ENCODE data around the gene LARP1. TPM values are rescaled to one million over a fixed set of nuclear protein-coding genes. Genes with fewer than 3 reads are reported as not detected.
A peak's percentile ranks its signal among the peaks of the same experiment; 100 is the strongest.

Gene LARP1
- polyA plus RNA-seq, 1 donor (not counting 4 experiments of a cell fraction or from before 2014, with no cell fraction given), result 65.6 TPM

- H3K9me3 ChIP-seq (ENCODE audit: control insufficient read depth, low read depth, low read length), result no peaks in the 10 kb centered on the region
- no peak overlapping the region for H3K27ac ChIP-seq (ENCODE audit: control insufficient read depth, insufficient read depth, low read length)
- no peak overlapping the region for H3K4me3 ChIP-seq (ENCODE audit: control insufficient read depth in 2 of 3, extremely low read depth in 1 of 3, insufficient read depth in 2 of 3, low read depth in 1 of 3, low read length in 3 of 3)
- H3K9me1 ChIP-seq (ENCODE audit: control insufficient read depth, extremely low read depth, insufficient read depth, low read length), result no peaks in the 10 kb centered on the region
- H3K4me2 ChIP-seq (ENCODE audit: control insufficient read depth, extremely low read depth, insufficient read depth, low read depth, low read length), result peak overlapping the region; percentile 100
- TF ChIP-seq, protein P1, sequence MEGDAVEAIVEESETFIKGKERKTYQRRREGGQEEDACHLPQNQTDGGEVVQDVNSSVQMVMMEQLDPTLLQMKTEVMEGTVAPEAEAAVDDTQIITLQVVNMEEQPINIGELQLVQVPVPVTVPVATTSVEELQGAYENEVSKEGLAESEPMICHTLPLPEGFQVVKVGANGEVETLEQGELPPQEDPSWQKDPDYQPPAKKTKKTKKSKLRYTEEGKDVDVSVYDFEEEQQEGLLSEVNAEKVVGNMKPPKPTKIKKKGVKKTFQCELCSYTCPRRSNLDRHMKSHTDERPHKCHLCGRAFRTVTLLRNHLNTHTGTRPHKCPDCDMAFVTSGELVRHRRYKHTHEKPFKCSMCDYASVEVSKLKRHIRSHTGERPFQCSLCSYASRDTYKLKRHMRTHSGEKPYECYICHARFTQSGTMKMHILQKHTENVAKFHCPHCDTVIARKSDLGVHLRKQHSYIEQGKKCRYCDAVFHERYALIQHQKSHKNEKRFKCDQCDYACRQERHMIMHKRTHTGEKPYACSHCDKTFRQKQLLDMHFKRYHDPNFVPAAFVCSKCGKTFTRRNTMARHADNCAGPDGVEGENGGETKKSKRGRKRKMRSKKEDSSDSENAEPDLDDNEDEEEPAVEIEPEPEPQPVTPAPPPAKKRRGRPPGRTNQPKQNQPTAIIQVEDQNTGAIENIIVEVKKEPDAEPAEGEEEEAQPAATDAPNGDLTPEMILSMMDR (optimal IDR thresholded peaks at IDR 0.05 in 1 of 3, IDR thresholded peaks at IDR 0.05 in 1 of 3, conservative IDR thresholded peaks at IDR 0.05 in 1 of 3; ENCODE audit: extremely low read depth in 1 of 3, insufficient read depth in 2 of 3, low read length in 3 of 3), result no peak
- TF ChIP-seq EZH2 (IDR thresholded peaks at IDR 0.05; ENCODE audit: low read length), result no peak
- FAIRE-seq (no peak), DNase-seq (ENCODE audit: low read depth, low spot score) (no peak)
- dilution Hi-C loops (cut with MboI; ENCODE audit: extremely low pct_ligation_motif_present, low sequenced_read_pairs), result no loop called here
- H3K27me3 ChIP-seq (ENCODE audit: control insufficient read depth, extremely low read depth, insufficient read depth, low read length), result no peaks in the 10 kb centered on the region
- H3K36me3 ChIP-seq (ENCODE audit: control insufficient read depth in 2 of 2, extremely low read depth in 1 of 2, insufficient read depth in 2 of 2, low read length in 2 of 2), result peaks cover 4 to 12% of the 10 kb centered on the region in 2 experiments
- no peak overlapping the region for H3K9ac ChIP-seq (ENCODE audit: control insufficient read depth, extremely low read depth, insufficient read depth, low read length)
- H3K4me1 ChIP-seq (ENCODE audit: control insufficient read depth, extremely low read depth, insufficient read depth, low read length), result peaks cover 19% of the 10 kb centered on the region
- no peak overlapping the region for H2AFZ ChIP-seq (ENCODE audit: control insufficient read depth, low read length)
- peaks cover 65% of the 10 kb centered on the region for H3K79me2 ChIP-seq (ENCODE audit: control insufficient read depth, insufficient read depth, low read length)
- H4K20me1 ChIP-seq (ENCODE audit: control insufficient read depth, extremely low read depth, insufficient read depth, low read length), result no peaks in the 10 kb centered on the region
These were observed 105.6 kb downstream of the LARP1 start for GRCh38 chr5:154860765-154861164.

DNA sequence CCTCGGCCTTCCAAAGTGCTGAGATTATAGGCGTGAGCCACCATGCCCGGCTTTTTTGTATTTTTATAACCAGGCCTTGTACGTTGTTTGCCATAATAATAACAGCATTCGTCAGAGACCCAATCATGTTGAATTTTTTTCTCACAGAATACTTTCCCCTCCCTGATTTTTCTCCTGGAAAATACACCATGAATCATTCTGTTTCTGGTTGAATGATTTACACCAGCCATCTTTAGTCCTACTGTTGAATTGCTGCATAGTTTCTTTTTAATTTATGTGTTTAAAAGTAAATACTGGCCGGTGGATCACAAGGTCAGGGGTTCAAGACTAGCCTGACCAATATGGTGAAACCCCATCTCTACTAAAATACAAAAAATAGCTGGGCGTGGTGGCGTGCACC is 106.8 kb downstream of the LARP1 start:
- Histone ChIP-seq H3K79me2 (ENCODE audit: control insufficient read depth, insufficient read depth, low read length) (peaks cover 67% of the 10 kb centered on the region), H3K9ac (ENCODE audit: control insufficient read depth, extremely low read depth, insufficient read depth, low read length) (no peak overlapping the region), H3K9me3 (ENCODE audit: control insufficient read depth, low read depth, low read length) (no peaks in the 10 kb centered on the region), H3K27me3 (ENCODE audit: control insufficient read depth, extremely low read depth, insufficient read depth, low read length) (no peaks in the 10 kb centered on the region), H3K36me3 (ENCODE audit: control insufficient read depth in 2 of 2, extremely low read depth in 1 of 2, insufficient read depth in 2 of 2, low read length in 2 of 2) (peaks cover 4 to 20% of the 10 kb centered on the region in 2 experiments), H3K4me2 (ENCODE audit: control insufficient read depth, extremely low read depth, insufficient read depth, low read depth, low read length) (no peak overlapping the region), H3K9me1 (ENCODE audit: control insufficient read depth, extremely low read depth, insufficient read depth, low read length) (no peaks in the 10 kb centered on the region), H3K27ac (ENCODE audit: control insufficient read depth, insufficient read depth, low read length) (no peak overlapping the region), H3K4me1 (ENCODE audit: control insufficient read depth, extremely low read depth, insufficient read depth, low read length) (peaks cover 16% of the 10 kb centered on the region), H4K20me1 (ENCODE audit: control insufficient read depth, extremely low read depth, insufficient read depth, low read length) (no peaks in the 10 kb centered on the region), H3K4me3 (ENCODE audit: control insufficient read depth in 2 of 3, extremely low read depth in 1 of 3, insufficient read depth in 2 of 3, low read depth in 1 of 3, low read length in 3 of 3) (no peak overlapping the region), H2AFZ (ENCODE audit: control insufficient read depth, low read length) (no peak overlapping the region)
- dilution Hi-C loops (cut with MboI; ENCODE audit: extremely low pct_ligation_motif_present, low sequenced_read_pairs), result no loop called here
- FAIRE-seq, result no peak
- DNase-seq (ENCODE audit: low read depth, low spot score), result no peak
- TF ChIP-seq, protein P1 (optimal IDR thresholded peaks at IDR 0.05 in 1 of 3, IDR thresholded peaks at IDR 0.05 in 1 of 3, conservative IDR thresholded peaks at IDR 0.05 in 1 of 3; ENCODE audit: extremely low read depth in 1 of 3, insufficient read depth in 2 of 3, low read length in 3 of 3), result no peak
- no peak for TF ChIP-seq EZH2 (IDR thresholded peaks at IDR 0.05; ENCODE audit: low read length)
